GM18526 (cell line): ENCODE measurements around the gene DSTYK.

ENCODE experiments used
- POLR2A ChIP-seq: IDR thresholded peaks from 3 replicates; pipeline ENCODE4 v1.6.1; 2011; ENCODE audit not compliant: insufficient read length; ENCODE audit errors: extremely low read depth

DSTYK gene

GRCh38 chr1:205170532-205171269 lies 40.8 kb downstream of the DSTYK start:
- no peak for TF ChIP-seq POLR2A

- no peak for TF ChIP-seq POLR2A
These were observed 42.3 kb downstream of the DSTYK start for GRCh38 chr1:205169248-205169647.

- no peak for TF ChIP-seq POLR2A
These were observed 43.2 kb downstream of the DSTYK start for GRCh38 chr1:205168291-205168690.

GRCh38 chr1:205162301-205162700 lies 49.2 kb downstream of the DSTYK start:
- TF ChIP-seq POLR2A: no peak

GRCh38 chr1:205161076-205161475 lies 50.4 kb downstream of the DSTYK start:
- TF ChIP-seq POLR2A: no peak

GRCh38 chr1:205158048-205158616 lies 53.4 kb downstream of the DSTYK start:
- no peak for TF ChIP-seq POLR2A

- no peak for TF ChIP-seq POLR2A
These were observed 59.0 kb downstream of the DSTYK start for GRCh38 chr1:205152505-205152904.

- no peak for TF ChIP-seq POLR2A
These were observed 60.7 kb downstream of the DSTYK start for GRCh38 chr1:205150651-205151428.

GRCh38 chr1:205147191-205147835 lies 64.2 kb downstream of the DSTYK start:
- TF ChIP-seq POLR2A: no peak

GRCh38 chr1:205144751-205145150 lies 66.8 kb downstream of the DSTYK start:
- TF ChIP-seq POLR2A: no peak

GRCh38 chr1:205144046-205144720 lies 67.3 kb downstream of the DSTYK start:
- TF ChIP-seq POLR2A: no peak

- TF ChIP-seq POLR2A: no peak
These were observed 69.4 kb downstream of the DSTYK start for GRCh38 chr1:205142102-205142469.

- no peak for TF ChIP-seq POLR2A
These were observed 70.0 kb downstream of the DSTYK start for GRCh38 chr1:205141236-205142101.

GRCh38 chr1:205140113-205140512 lies 71.4 kb downstream of the DSTYK start:
- no peak for TF ChIP-seq POLR2A
